T-helper 9 cell (primary cell): ENCODE data around the gene RHPN2.
"Not testable (repeated sequence)": the region's sequence is repeated elsewhere in the genome, so short reads cannot be mapped to it uniquely, and the experiment has no call there.

Experiments used
- DNase-seq: peaks from one replicate; pipeline ENCODE4 v3.0.0-alpha.2; 2020

The RHPN2 gene

GRCh38 chr19:32971715-32972540 lies 92.8 kb downstream of the RHPN2 start, which contains the start of the genes CEP89 and FAAP24:
Gene CEP89, minus strand, starts transcription at chr19:32971958. Its CDS starts 84 bp downstream, at chr19:32971874.
Gene FAAP24, plus strand, starts transcription at chr19:32972242. Its CDS starts 955 bp downstream, at chr19:32973197.
- peak; percentile 94 for DNase-seq

DNA sequence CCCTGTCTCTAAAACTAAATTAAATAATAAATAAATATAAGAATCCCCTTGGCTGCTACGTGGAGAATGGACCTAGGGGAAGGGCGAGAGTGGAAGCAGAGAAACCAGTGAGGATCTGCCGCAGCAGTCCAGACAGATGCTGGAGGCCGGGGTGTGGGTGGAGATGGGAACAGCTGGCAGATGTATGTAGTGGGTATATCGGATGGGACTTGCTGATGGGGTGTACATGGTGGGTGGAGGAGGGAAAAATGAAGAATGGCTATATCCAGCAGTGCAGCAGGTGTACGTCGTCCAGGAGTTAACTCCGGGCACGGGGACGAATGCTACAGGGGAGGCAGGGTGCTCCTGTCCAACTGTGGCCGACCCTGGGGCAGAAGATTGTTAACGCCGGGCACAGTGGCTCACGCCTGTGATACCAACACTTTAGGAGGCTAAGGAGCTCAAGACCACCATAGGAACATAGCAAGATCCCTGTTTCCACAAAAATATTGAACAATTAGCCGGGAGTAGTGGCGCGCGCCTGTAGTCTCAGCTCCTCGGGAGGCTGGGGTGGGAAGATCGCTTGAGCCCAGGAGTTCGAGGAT lies 93.6 kb downstream of the RHPN2 start:
- DNase-seq, result no peak

DNA sequence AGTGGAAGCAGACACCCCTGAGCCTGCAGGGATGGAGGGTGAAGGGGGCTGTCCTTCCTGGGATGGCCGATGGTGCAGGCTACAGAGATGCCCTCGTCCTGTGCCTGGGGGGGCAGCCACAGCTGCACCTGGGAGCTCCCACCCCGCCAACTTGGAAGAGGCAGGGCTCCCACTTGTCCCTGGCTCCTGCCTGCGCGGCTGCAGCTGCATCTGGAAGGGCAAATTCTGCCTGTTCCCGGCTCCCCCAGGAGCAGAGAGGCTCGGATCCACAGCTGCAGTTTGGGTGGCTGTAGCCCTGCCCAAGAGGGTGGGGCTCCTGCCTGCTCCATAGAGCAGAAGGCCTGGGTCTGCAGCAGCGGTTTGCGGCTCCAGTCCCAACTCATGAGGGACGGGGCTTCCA lies 95.1 kb downstream of the RHPN2 start:
- DNase-seq, result no peak

DNA sequence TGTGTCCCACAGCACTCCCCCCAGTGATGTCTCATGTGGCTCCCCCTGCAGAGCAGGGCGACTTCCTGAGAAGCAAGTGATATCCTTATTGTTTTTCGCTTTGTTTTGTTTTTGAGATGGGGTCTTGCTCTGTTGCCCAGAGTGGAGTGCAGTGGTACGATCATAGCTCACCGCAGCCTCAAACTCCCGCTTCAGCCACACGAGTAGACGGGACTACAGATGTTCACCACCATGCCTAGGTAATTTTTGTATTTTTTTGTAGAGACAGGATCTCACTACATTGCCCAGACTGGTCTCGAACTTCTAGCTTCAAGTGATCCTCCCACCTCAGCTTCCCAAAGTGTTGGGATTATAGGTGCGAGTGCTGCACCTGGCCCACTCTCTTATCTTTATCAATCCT lies 97.9 kb downstream of the RHPN2 start:
- no peak for DNase-seq

DNA sequence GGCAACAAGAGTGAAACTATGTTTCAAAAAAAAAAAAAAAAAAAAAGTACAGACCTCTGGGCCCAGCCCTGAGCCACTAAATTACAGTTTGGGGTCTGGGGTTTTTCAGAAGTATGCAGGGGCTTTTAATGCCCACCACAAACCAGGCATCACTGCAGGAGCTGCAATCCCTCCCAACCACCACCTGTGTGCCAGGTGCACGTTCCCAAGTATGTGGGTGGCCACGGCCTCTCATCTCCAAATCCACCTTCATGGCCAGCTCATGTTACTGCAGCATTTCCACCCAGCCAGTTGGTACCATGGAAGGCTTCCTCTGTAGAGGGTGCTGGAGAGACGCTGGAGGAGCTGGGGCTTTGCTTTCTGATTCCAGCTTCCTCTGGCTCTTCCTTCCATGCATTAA lies 119.4 kb downstream of the RHPN2 start:
- DNase-seq, result no peak

DNA sequence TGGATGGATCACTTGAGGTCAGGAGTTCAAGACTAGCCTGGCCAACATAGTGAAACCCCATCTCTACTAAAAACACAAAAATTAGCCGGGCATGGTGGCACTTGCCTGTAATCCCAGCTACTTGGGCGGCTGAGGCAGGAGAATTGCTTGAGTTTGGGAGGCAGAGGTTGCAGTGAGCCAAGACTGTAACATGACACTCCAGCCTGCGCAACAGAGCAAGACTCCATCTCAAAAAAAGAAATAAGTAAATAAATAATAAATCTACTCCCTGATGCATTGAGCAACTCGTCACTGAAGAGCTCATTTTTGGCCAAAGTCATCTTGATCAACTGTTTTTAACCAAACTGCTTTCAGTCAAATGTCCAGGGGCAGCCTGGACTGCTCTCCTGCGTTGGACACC lies 123.4 kb downstream of the RHPN2 start:
- not testable (repeated sequence) for DNase-seq

- no peak for DNase-seq
These were observed 128.6 kb downstream of the RHPN2 start for GRCh38 chr19:32936065-32936464.

DNA sequence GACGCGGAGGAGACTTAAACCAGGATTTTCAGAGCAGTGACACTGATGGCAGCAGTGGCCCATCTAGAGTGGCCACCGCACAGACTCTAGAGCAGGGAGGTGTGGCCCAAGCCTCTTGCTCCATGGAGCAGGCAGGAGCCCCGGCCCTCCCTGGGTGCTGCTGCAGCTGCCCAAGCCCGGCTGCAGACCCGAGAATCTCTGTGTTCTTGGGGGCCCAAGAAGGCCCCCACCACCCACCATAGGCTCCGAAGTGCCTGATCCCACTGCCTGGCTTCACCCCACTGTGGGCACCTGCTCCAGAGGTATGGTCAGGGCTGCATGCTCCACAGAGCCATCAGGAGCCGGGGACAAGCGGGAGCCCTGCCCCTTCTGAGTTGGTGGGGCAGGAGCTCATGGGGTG lies 129.1 kb downstream of the RHPN2 start:
- DNase-seq, result no peak

- DNase-seq, result no peak
These were observed 131.1 kb downstream of the RHPN2 start for GRCh38 chr19:32933571-32933970.

GRCh38 chr19:32930567-32930966 lies 134.1 kb downstream of the RHPN2 start:
- no peak for DNase-seq

- no peak for DNase-seq
These were observed 135.9 kb downstream of the RHPN2 start for GRCh38 chr19:32928806-32929205.
